EL (cell line): ENCODE data around the gene RAB23.

Experiments
- DNase-seq: peaks from one replicate; pipeline ENCODE4 v3.0.0-alpha.2; 2016

RAB23 gene

DNA sequence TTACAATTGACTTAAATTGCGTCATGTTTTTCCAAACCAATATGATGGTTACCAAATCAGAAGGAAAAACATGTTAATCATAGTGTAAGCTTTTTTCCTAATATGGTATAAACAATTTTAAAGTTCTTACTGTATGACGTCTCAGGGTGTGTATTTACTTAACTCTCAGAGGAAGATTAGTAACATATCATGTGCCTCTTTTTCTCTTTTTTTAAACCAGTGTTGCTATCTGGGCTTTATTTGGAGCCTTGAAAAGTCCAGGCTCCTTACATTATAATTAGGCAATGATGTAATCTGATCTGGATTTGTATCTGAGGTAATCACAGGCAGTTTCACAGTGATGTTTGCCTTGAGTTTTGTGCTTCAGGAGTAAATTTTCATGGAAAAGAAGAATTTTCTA lies 20.4 kb upstream of the RAB23 start:
- peak; percentile 83 for DNase-seq

DNA sequence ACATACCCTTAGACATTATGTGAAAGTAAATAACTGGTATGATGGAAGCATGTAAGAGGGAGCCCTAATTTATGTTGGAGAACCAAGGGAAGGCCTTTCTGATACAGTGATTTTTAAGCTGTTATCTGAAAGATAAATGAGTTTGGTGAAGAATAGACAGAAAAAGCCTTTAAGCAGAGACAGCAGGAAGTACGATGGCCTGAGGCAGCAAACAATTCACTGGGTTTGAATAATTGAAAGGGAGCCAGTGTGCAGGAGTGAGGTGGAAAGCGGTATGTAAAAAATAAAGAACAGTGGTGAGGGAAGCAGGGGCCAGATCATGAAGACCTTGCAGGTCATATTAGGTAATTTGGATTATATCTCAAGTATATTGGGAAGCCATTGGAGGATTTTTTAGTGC lies 4.1 kb upstream of the RAB23 start:
- peak; percentile 14 for DNase-seq

DNA sequence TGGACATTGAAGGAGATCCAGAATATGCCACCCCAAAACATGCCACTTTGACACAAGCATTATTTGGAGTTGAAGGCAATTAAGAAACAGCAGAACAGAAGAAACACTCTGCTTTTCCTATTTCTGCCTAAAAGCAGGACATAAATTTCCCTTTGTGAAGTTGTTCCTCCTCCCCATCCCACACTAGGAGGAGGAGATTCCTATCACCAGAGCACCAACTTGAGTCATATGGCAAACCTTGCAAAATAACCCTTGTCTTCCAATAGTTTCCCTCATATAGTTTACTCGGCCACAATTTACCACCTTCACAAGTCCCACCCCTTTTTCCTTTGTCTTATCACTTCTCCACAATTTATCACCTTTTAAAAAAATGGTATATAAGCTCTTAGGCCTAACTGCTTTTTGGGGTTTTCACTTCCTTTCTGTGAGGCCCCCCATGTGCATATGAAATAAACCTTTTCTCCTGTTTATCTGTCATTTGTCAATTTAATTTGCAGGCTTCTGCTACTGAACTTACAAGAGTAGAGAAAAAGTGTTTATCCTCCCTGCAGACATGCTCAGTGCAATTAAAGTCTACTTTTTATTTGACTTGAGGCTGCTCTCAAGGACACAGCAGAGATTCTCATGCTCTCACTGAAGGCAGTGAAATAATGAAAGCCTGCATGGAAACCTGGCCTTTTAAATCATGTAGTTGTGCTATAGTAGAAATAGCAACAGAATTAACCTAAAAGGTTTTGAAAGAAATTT lies 2.8 kb upstream of the RAB23 start:
- DNase-seq, result peak; percentile 45

DNA sequence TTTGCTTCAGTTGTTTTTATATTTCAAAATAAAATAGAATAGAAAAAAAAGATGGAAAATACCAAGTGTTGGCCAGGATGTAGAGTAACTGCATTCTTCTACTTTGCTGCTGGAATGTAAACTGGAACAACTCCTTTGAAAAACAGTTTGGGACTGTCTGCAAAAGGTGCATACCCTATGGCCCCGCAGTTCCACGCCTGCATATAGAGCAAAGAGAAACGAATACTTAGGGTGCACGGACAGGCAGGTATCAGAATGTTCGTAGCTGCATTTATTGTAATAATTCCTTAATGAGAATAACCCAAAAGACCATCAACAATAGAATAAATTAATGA lies 603 bp upstream of the RAB23 start:
- no peak for DNase-seq

- peak; percentile 63 for DNase-seq
Observed at GRCh38 chr6:57221191-57221935, 744 bp downstream of the RAB23 start.

GRCh38 chr6:57220083-57220703 lies 1.9 kb downstream of the RAB23 start:
- DNase-seq, result no peak

- DNase-seq, result no peak
Observed at GRCh38 chr6:57217270-57217669, 4.8 kb downstream of the RAB23 start.

- peak; percentile 29 for DNase-seq
Observed at GRCh38 chr6:57216235-57217101, 5.6 kb downstream of the RAB23 start.

- DNase-seq, result no peak
Observed at GRCh38 chr6:57215260-57215659, 6.8 kb downstream of the RAB23 start.

- no peak for DNase-seq
Observed at GRCh38 chr6:57210060-57210459, 12.0 kb downstream of the RAB23 start.

- DNase-seq, result no peak
Observed at GRCh38 chr6:57209030-57209429, 13.1 kb downstream of the RAB23 start.

- DNase-seq, result no peak
Observed at GRCh38 chr6:57207872-57208271, 14.2 kb downstream of the RAB23 start.

DNA sequence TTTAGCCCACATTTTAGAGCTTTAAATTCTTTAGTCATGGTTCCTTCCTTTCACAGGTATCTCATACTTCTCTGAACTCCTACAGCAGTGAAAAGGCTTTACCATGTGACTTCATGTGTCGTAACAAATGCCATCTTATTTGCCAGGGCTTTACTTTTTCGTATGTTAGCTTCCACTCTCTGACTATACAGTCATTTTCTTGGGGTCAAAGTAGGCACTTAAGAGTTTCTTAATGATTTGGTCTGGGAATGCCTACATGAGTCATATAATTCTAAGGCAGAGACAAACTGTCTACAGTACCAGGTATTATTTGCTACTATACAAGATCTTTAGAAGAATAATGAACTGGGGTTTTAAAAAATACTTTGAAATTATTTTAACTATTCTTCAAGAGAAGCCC lies 15.0 kb downstream of the RAB23 start:
- DNase-seq, result peak; percentile 59

GRCh38 chr6:57205550-57206328 lies 16.4 kb downstream of the RAB23 start:
- DNase-seq, result no peak

DNA sequence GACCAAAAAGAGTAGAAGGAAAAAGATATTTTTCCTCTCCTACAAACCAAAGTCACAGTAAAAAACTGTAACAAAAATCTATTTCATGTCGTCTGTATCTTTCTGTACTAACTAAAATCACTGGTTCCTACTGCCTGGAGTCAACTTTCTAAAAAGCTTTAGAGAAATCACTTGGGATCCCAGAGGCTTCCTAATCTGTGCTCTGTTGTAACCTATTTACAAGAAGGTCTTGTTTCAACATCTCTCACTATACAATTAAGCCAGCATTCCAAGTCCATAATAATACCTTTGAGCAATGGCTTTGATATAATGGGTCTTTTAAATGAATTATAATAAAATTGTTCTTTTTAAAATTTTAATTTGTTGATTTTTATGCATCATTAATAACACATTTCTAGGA lies 20.4 kb downstream of the RAB23 start:
- DNase-seq, result no peak

DNA sequence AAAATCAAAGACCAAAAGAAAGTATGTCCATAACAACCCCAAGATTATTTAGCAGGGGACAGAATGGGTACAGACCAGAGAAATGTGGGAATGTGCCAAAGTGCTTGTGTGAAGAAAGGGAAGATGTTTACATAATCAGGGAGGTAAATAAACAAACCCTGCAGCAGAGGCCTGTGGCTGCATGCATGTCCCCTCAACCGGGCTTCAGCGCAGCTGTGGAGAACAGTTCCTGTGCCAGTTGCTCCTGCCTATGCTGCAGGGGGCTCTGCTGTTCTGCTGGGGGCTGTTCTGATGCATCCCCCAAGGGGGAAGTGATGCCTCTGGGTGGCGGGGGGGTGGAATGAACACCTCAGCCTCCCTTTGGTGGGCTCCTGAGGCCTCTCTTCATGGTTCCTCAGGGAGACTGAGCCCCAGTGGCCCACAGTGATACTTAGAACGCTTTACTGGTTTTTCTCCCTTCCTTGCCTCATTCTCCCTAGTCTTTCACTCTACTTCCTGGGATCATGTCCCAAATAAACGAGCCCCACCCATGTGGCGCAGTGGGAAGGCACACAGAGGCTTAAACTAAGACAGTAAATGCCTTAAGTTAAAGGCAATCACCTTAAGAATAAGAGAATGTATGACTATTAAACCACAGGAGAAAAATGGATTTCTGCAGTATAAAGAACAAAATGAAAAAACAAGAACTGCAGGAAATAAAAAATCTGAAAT lies 23.0 kb downstream of the RAB23 start:
- DNase-seq, result no peak

GRCh38 chr6:57195457-57195856 lies 26.6 kb downstream of the RAB23 start:
- DNase-seq, result no peak

- no peak for DNase-seq
Observed at GRCh38 chr6:57193177-57193576, 28.9 kb downstream of the RAB23 start.

DNA sequence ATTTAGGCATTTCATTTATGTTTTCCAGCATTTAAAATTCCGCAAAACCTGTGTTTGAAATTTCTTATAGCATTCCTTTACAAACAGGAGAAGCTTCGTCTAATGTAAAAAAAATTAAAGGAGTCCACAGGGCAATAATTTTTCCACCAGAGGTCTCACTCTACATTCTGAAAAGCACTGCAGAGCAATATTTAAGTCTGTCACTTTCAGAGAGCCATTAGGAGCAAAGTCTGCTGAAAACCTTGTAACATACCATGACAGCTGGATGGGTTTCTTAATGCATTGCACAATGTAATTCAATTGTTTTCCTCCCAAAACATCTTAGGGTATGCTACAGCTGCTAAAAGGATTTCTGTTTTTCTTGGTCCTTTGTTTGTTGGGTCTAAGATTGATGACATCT lies 32.0 kb downstream of the RAB23 start:
- peak; percentile 34 for DNase-seq

DNA sequence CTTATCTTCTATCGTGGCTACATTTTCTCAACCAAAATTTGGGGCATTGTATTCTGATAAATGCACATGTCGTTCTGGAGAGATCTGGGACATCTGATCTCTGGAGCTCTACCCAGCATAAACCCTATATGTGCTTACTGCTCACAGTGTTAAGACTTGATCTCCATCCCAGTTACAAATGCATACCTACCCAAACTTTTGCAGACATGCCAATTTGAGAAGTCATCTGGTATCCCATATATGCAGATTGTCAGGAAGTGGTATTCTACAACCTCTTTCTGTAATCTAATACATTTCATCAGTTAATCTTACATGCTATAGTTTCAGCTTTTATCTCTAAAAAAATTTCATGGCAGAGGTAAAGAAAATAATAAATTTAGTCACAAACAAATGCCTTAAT lies 38.8 kb downstream of the RAB23 start:
- DNase-seq, result peak; percentile 41

- no peak for DNase-seq
Observed at GRCh38 chr6:57182017-57182432, 40.1 kb downstream of the RAB23 start.

GRCh38 chr6:57180596-57180995 lies 41.5 kb downstream of the RAB23 start:
- DNase-seq, result no peak
